Measurements from ENCODE around the gene SERPINE3. TPM values are rescaled to one million over a fixed set of nuclear protein-coding genes. Genes with fewer than 3 reads are reported as not detected.

The SERPINE3 gene
- total RNA-seq (under 1 TPM in 1 of 4 donors, not detected in 3; 0.33 TPM), polyA plus RNA-seq (not detected)

DNA sequence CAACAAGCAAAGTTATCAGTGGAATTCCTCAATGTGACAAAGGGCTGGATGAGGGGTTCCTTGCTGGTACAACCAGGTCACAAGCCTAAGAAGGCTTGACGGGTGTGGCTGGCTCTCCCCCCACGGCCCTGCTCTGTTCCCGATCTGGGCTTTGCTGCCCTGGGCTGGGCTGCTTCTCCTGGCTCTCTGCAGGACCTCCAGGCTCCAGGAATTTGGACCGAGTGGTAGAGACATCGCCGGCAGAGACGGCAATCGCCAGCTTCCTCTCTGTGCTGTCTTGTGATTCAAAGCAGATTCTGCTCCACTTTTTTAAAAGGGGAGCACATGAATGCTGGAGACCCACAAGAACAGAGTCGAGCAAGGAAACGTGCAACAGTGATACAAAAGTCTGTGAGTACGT lies at the start of gene SERPINE3:
SERPINE3 (plus strand) TSS at position 338 of the 400 bp plus-strand sequence. CDS start 1,401 bp downstream, outside the sequence.
- Histone ChIP-seq H3K27ac (no peak within 1 kb of the TSS), H3K36me3 (no peaks in the 10 kb centered on the region), H3K4me3 (no peak within 1 kb of the TSS), H3K9me3 (no peaks in the 10 kb centered on the region), H3K27me3 (no peaks in the 10 kb centered on the region), H3K4me1 (no peaks in the 10 kb centered on the region)
- TF ChIP-seq EP300 (IDR thresholded peaks at IDR 0.05) (no peak), POLR2AphosphoS5 (IDR thresholded peaks at IDR 0.05) (no peak), POLR2A (IDR thresholded peaks at IDR 0.05) (no peak)
- TF ChIP-seq, protein P1, sequence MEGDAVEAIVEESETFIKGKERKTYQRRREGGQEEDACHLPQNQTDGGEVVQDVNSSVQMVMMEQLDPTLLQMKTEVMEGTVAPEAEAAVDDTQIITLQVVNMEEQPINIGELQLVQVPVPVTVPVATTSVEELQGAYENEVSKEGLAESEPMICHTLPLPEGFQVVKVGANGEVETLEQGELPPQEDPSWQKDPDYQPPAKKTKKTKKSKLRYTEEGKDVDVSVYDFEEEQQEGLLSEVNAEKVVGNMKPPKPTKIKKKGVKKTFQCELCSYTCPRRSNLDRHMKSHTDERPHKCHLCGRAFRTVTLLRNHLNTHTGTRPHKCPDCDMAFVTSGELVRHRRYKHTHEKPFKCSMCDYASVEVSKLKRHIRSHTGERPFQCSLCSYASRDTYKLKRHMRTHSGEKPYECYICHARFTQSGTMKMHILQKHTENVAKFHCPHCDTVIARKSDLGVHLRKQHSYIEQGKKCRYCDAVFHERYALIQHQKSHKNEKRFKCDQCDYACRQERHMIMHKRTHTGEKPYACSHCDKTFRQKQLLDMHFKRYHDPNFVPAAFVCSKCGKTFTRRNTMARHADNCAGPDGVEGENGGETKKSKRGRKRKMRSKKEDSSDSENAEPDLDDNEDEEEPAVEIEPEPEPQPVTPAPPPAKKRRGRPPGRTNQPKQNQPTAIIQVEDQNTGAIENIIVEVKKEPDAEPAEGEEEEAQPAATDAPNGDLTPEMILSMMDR (IDR thresholded peaks at IDR 0.05) = no peak
- WGBS, 2 donors = 85 to 87% methylated on average over 11 of the region's 11 CpGs
- intact Hi-C loops (cut with DNase I) = no loop called here
- no peak for DNase-seq

DNA sequence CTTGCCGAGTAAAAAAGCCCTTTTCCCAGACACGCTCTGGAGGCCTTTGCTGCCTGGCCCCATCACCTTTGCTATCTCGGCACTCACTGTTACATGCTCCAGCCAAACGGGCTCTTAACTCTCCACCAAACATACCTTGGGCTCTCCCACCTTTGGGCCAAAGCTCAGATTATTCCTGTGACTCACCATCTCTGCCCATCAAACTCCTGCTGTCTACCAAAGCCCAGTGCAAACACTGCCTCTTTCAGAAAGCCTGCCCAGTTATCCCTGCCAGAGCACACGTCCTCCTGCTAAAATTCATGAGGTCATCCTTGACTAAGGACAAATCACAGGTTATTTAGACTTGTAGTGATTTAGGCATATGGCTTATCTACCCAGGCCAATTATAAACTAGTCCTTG lies 48.1 kb upstream of the SERPINE3 start:
- Histone ChIP-seq H3K9me3 (no peaks in the 10 kb centered on the region), H3K4me1 (peaks cover 0 to 22% (median 21%) of the 10 kb centered on the region in 4 donors), H3K27ac (peak overlapping the region in 3 of 4 donors; percentile 26 to 74 (median 67)), H3K36me3 (no peaks in the 10 kb centered on the region), H3K27me3 (no peaks in the 10 kb centered on the region), H3K4me3 (no peak overlapping the region)
- intact Hi-C loops (cut with DNase I) = no loop called here
- TF ChIP-seq EP300 (IDR thresholded peaks at IDR 0.05) (no peak), POLR2A (IDR thresholded peaks at IDR 0.05) (no peak), POLR2AphosphoS5 (IDR thresholded peaks at IDR 0.05) (peak in 1 of 4 donors; percentile 23)
- TF ChIP-seq, protein P1 (IDR thresholded peaks at IDR 0.05) = no peak
- DNase-seq = no peak
- 81 to 83% methylated on average over 5 of the region's 5 CpGs for WGBS, 2 donors

DNA sequence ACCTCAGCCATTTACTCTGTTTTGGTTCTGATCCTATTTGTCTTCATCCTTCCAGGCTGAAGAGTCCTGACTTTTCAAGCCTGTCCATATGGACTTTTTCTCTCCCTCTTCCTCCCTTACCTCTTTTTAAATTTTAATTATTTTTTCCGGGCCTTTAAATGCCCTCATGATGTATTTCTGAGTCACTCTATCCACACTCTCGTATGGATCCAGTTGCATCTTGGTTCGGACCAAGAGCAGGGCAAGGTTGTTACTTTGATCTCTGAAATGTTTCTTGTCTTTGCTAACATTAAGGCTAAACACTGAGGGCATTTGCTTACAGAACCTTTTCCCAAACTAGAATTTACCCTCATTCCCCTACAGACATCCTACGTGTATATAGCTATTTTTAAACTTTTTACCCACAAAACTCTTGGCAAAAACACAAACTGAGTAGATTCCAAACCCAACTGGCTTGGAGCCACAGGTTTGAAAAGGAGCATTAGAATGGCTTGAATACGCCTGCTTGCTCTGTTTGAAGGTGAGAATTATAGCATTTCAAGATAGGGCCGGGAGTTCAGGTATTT lies 47.4 kb upstream of the SERPINE3 start:
- peak overlapping the region in 3 of 4 donors; percentile 26 to 74 (median 67) for H3K27ac ChIP-seq
- peaks cover 0 to 22% (median 21%) of the 10 kb centered on the region in 4 donors for H3K4me1 ChIP-seq
- H3K4me3 ChIP-seq = no peak overlapping the region
- no peaks in the 10 kb centered on the region for H3K9me3 ChIP-seq
- no peaks in the 10 kb centered on the region for H3K36me3 ChIP-seq
- TF ChIP-seq, protein P1 (IDR thresholded peaks at IDR 0.05) = no peak
- no peak for TF ChIP-seq EP300 (IDR thresholded peaks at IDR 0.05)
- TF ChIP-seq POLR2A (IDR thresholded peaks at IDR 0.05) = no peak
- no peak for TF ChIP-seq POLR2AphosphoS5 (IDR thresholded peaks at IDR 0.05)
- H3K27me3 ChIP-seq = no peaks in the 10 kb centered on the region
- no peak for DNase-seq
- WGBS, 2 donors = 78 to 79% methylated on average over 6 of the region's 6 CpGs
- intact Hi-C loops (cut with DNase I) = no loop called here

DNA sequence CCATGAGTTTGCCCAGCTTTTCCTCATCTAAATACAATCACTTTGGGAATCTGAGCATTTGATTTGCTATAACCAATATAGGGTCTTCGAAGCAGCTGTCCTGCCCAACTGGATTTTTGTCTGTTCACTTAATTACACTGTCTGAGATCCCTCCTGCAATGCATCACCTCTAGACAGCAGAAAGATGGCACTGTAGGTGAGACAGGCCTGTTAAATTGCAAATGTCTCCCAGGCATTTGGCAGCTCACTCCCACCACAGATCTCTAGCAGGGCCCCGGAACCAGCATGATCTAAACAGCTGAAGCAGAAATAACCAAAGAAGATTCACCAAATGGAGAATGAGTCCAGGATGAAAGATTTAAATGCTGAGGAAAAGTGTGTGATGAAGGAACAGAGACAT lies 41.9 kb upstream of the SERPINE3 start:
- WGBS, 2 donors = 85 to 94% methylated on average over 2 of the region's 2 CpGs
- Histone ChIP-seq H3K36me3 (no peaks in the 10 kb centered on the region), H3K4me3 (no peak overlapping the region), H3K27me3 (no peaks in the 10 kb centered on the region), H3K4me1 (peaks cover 0 to 4% (median 3%) of the 10 kb centered on the region in 4 donors), H3K27ac (no peak overlapping the region), H3K9me3 (no peaks in the 10 kb centered on the region)
- intact Hi-C loops (cut with DNase I) = no loop called here
- DNase-seq = no peak
- TF ChIP-seq POLR2AphosphoS5 (IDR thresholded peaks at IDR 0.05) (no peak), POLR2A (IDR thresholded peaks at IDR 0.05) (no peak), EP300 (IDR thresholded peaks at IDR 0.05) (no peak)
- TF ChIP-seq, protein P1 (IDR thresholded peaks at IDR 0.05) = no peak

DNA sequence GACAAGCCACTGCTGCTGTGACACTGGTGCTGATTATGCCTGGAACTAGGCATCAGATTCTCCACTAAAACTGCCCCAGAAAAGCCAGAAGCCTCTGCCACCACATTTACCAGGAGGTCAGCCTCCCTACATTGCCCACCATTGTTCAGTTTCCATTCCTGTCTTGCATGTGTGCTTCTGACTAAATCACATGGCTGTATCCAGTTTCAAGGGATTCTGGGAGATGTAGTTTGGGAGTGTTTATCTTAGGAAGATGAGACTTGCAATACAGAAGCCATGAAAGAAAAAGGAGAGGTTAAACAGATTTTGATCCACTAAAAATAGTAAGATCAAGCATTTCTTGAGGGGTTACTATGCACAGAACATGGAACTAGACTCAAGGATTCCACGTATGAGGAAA lies 40.7 kb upstream of the SERPINE3 start:
- 85 to 93% methylated on average over 1 of the region's 1 CpG for WGBS, 2 donors
- Histone ChIP-seq H3K27ac (no peak overlapping the region), H3K36me3 (no peaks in the 10 kb centered on the region), H3K4me3 (no peak overlapping the region), H3K27me3 (no peaks in the 10 kb centered on the region), H3K9me3 (no peaks in the 10 kb centered on the region), H3K4me1 (no peaks in the 10 kb centered on the region)
- no peak for TF ChIP-seq EP300 (IDR thresholded peaks at IDR 0.05)
- no peak for TF ChIP-seq POLR2A (IDR thresholded peaks at IDR 0.05)
- TF ChIP-seq, protein P1 (IDR thresholded peaks at IDR 0.05) = no peak
- no peak for TF ChIP-seq POLR2AphosphoS5 (IDR thresholded peaks at IDR 0.05)
- no peak for DNase-seq
- intact Hi-C loops (cut with DNase I) = no loop called here
